Ramos (cell line): Measurements from ENCODE around the gene RTP4.
"Not testable (repeated sequence)": the region's sequence is repeated elsewhere in the genome, so short reads cannot be mapped to it uniquely, and the experiment has no call there.

Source experiments
- in situ Hi-C: fragments of 300-500 bp; cut with MboI; formaldehyde crosslinking; loops from one replicate; pipeline ENCODE4 v1.14.3; 2022; ENCODE audit warnings: low sequenced_read_pairs; ENCODE audit not compliant: unreplicated experiment

Gene RTP4

GRCh38 chr3:187367561-187368103, 553 bp upstream of the RTP4 start:
- in situ Hi-C loops, result no loop called here

- in situ Hi-C loops, result no loop called here
Observed at GRCh38 chr3:187369089-187369447, 883 bp downstream of the RTP4 start.

GRCh38 chr3:187370051-187370450, 1.9 kb downstream of the RTP4 start:
- in situ Hi-C loops, result no loop called here

GRCh38 chr3:187375581-187375980, 7.4 kb downstream of the RTP4 start:
- in situ Hi-C loops, result no loop called here

GRCh38 chr3:187377842-187378241, 9.7 kb downstream of the RTP4 start:
- in situ Hi-C loops, result no loop called here

- in situ Hi-C loops, result no loop called here
Observed at GRCh38 chr3:187382609-187383151, 14.5 kb downstream of the RTP4 start.

- in situ Hi-C loops, result no loop called here
Observed at GRCh38 chr3:187383246-187383645, 15.1 kb downstream of the RTP4 start.

- in situ Hi-C loops, result no loop called here
Observed at GRCh38 chr3:187385296-187385695, 17.1 kb downstream of the RTP4 start.

GRCh38 chr3:187396661-187397060, 28.5 kb downstream of the RTP4 start:
- in situ Hi-C loops, result no loop called here

- in situ Hi-C loops, result no loop called here
Observed at GRCh38 chr3:187398955-187399354, 30.8 kb downstream of the RTP4 start.

GRCh38 chr3:187400756-187401155, 32.6 kb downstream of the RTP4 start:
- in situ Hi-C loops, result no loop called here

GRCh38 chr3:187401856-187402255, 33.7 kb downstream of the RTP4 start:
- in situ Hi-C loops, result no loop called here

GRCh38 chr3:187403768-187404288, 35.6 kb downstream of the RTP4 start:
- in situ Hi-C loops, result no loop called here

GRCh38 chr3:187406927-187407326, 38.7 kb downstream of the RTP4 start:
- in situ Hi-C loops, result no loop called here

GRCh38 chr3:187411991-187412781, 44.0 kb downstream of the RTP4 start:
- in situ Hi-C loops, result not testable (repeated sequence)
